GM12874 (cell line): ENCODE data around the gene TNNC1.

Source experiments
- CTCF ChIP-seq: IDR thresholded peaks from 2 replicates; pipeline ENCODE4 v1.5.1; 2011; ENCODE audit warnings: low read depth, mild to moderate bottlenecking, control low read depth, low read length, moderate library complexity; ENCODE audit not compliant: insufficient read depth

Gene TNNC1

GRCh38 chr3:52454938-52455282 lies 1.1 kb upstream of the TNNC1 start:
- no peak for TF ChIP-seq CTCF

- no peak for TF ChIP-seq CTCF
Observed at GRCh38 chr3:52454250-52454937, 553 bp upstream of the TNNC1 start.

- TF ChIP-seq CTCF = no peak
Observed at GRCh38 chr3:52452570-52453221, 1.1 kb downstream of the TNNC1 start.

- no peak for TF ChIP-seq CTCF
Observed at GRCh38 chr3:52452126-52452525, 1.7 kb downstream of the TNNC1 start.

- TF ChIP-seq CTCF = peak; percentile 13; the same call in 1 of the 2 replicates
Observed at GRCh38 chr3:52451237-52452083, 2.4 kb downstream of the TNNC1 start.

GRCh38 chr3:52450489-52451236 lies 3.2 kb downstream of the TNNC1 start:
- TF ChIP-seq CTCF = no peak
